SKM-1 (cell line): ENCODE results near the gene CCDC127.

Experiments used
- DNase-seq: peaks from one replicate; lab custom pipeline; 2025; ENCODE audit not compliant: unreplicated experiment; lab: John Stamatoyannopoulos, UW

The CCDC127 gene

DNA sequence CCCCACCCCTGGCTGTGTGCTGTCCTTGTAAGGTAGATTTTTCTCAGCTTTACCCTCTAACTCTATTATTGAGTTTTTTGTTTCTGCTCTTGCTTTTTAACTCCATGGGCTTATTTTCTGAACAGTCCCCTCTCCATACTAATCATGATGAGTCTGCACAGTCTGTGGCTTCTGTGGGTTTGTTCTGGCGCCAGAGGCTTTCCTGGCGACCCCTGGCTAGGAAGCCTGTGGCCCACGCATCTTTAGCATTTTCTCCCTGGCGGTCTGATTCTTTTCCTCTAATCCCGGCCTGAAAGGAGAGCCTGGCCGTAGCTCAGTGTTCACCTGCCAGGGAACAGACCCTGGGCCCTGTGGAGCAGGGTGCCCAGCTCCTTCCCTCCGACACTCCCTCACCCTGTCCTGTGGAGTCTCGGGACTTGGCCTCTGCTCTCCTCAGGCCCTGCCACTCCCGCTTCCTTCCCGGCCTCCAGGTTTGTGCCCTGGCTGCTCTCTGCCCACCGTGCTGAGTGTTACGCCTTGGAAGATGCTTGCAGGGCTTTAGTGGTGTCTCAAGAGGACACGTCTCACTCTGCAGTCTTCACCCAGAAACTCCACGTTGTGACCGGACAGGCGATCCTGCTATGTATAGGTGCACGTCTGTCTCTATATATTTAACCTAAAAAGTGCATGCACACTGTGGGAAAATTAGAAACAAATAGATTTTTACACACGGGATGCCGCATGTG, 58.3 kb downstream of the CCDC127 start:
- no peak for DNase-seq

DNA sequence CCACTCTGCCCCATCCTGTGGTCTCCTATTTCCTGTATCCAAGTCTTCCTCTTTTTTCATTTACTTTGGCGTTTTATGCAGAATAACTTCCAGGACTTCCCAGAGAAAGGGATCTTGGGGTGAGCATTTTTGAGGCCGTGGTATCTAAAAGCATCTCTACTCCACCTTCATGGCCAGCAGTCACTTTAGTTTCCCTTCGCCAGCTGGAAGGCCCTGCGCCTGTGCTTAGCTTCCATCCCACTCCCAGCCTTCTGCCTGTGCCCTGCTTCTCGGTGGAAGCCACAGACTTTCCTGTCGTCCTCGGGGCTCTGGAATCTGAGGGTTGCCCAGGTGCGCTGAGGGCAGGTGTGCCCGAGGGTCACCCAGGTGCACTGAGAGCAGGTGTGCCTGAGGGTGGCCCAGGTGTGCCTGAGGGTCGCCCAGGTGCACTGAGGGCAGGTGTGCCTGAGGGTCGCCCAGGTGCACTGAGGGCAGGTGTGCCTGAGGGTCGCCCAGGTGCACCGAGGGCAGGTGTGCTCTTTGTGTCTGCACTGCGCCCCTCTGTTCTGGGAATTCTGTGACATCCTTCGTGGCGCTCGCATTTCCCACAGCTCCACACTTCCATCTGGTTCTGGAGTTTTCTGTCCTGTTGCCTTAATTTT, 59.0 kb downstream of the CCDC127 start:
- no peak for DNase-seq

- DNase-seq: no peak
Measured at GRCh38 chr5:157801-158200, 60.2 kb downstream of the CCDC127 start.

GRCh38 chr5:157126-157715, 60.7 kb downstream of the CCDC127 start:
- no peak for DNase-seq

DNA sequence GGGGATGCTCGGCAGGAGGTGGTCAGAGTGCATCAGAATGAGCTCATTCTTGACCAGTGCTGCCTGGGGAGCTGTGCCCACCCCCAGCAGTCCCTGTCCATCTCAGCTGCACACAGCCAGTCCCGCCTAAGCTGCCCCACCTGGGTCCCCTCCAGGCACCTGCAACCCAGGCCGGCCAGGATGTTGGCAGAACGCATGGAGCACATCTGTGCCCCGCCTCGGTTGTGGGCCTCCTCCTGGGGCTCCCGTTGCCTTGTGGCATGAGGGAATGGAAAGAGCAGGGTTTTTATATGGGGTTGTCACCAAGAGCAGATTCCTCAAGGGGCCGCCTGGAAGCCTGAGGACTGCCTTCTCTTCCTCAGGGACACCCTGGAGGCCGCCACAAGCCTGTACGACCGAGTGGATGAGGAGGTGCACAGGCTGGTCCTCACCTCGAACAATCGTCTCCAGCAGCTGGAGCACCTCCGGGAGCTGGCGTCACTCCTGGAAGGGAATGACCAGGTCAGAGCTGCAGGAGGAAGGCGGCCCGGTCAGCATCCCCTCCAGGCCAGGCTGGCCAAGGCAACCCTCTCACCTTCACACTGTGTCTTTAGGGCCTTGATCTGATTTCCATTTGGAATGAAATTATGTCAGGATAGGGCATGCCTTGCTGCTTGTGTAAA, 61.4 kb downstream of the CCDC127 start:
- DNase-seq: no peak

GRCh38 chr5:155651-156410, 62.1 kb downstream of the CCDC127 start:
- DNase-seq: no peak

DNA sequence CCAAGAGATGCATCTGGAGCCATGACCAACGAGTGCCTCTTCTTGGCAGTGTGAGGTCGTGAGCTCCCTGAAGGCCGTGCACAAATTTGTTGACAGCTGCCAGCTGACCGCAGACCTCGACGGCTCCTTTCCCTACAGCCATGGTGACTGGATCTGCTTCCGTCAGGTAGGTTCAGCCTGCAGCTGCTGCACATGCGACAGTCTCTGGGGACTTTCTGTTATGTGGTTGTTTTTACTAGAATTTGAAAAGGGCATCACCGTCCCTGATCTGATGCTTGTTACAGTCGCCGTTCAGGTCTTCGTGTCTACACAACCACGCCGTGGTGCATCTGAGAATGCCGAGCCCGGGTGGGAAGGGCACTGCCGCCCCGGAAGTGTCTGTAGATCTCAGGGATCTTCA, 63.1 kb downstream of the CCDC127 start:
- no peak for DNase-seq

- no peak for DNase-seq
Measured at GRCh38 chr5:154236-154635, 63.7 kb downstream of the CCDC127 start.

DNA sequence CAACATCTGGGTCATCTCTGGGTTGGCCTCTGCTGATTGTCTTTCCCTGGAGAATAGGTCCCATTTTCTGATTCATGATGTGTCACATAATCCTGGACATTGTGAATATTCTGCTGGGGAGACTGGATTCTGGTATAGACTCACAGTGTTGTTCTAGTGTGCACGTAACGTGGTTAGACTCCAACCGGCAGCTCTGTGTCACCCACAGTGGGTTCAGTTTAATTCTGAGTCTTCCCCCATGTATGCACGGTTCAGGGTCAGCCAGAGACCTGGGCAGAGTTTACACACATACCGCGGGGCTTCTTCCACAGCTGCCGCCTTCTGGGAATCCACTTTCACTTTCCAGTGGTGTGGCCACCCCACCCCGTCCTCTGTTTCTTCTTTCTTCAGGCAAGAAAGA, 64.7 kb downstream of the CCDC127 start:
- DNase-seq: no peak

- no peak for DNase-seq
Measured at GRCh38 chr5:152077-152476, 65.9 kb downstream of the CCDC127 start.

DNA sequence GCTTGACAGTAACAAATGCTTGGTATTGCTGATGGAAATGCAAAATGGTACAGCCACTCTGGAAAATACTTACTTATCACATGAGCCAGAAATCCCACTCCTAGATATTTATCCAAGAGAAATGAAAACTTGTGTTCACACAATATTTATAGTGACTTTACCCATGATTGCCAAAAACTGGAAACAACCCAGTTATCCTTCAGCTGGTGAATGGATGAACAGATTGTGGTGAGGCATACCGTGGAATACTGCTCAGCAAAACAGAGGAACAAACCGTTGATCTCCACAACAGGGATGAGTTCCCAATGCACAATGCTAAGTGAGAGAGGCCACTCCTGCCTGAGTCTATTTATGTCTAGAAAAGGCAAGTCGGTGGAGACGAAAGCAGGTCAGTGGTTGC, 67.2 kb downstream of the CCDC127 start:
- no peak for DNase-seq

DNA sequence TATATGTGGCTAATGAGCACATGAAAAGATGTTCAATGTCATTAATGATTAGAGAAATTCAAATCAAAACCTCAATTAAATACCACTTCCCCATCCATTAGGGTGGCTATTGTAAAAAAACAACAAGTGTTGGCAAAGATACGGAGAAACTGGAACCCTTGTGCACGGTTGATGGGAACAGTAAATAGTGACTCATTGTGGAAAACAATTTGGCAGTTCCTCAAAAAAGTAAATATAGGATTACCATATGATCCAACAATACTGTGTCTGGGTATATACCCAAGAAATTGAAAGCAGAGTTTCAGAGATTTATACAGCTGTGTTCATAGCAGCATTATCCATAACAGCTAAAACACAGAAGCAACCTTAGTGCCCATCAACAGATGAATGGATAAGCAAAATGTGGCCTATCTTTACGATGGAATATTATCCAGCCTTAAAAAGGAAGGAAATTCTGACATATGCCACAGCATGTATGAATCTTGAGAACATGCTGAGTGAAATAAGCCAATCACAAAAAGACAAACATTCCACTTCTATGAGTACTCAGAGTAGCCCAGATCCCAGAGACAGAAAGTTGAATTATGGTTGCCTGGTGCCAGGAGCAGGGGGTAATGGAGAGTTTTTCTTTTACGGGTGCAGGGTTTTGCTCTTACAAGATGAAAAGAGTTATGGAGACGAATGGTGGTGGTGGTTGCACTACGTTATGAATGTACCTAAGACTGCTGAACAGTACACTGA, 68.0 kb downstream of the CCDC127 start:
- no peak for DNase-seq

- DNase-seq: no peak
Measured at GRCh38 chr5:147751-148150, 70.2 kb downstream of the CCDC127 start.
